Measurements from ENCODE around the gene TTLL10.

The TTLL10 gene

GRCh38 chr1:1206376-1206965 lies 32.8 kb downstream of the TTLL10 start, which contains the start of gene TNFRSF18:
TNFRSF18 (minus strand) TSS chr1:1206592; CDS start chr1:1206571, 21 bp downstream.
- DNase-seq (ENCODE audit: low spot score), result no peak

- no peak for DNase-seq (ENCODE audit: low spot score)
Observed at GRCh38 chr1:1206966-1207531, 33.4 kb downstream of the TTLL10 start.

- no peak for DNase-seq (ENCODE audit: low spot score)
Observed at GRCh38 chr1:1207571-1207892, 33.9 kb downstream of the TTLL10 start.

DNA sequence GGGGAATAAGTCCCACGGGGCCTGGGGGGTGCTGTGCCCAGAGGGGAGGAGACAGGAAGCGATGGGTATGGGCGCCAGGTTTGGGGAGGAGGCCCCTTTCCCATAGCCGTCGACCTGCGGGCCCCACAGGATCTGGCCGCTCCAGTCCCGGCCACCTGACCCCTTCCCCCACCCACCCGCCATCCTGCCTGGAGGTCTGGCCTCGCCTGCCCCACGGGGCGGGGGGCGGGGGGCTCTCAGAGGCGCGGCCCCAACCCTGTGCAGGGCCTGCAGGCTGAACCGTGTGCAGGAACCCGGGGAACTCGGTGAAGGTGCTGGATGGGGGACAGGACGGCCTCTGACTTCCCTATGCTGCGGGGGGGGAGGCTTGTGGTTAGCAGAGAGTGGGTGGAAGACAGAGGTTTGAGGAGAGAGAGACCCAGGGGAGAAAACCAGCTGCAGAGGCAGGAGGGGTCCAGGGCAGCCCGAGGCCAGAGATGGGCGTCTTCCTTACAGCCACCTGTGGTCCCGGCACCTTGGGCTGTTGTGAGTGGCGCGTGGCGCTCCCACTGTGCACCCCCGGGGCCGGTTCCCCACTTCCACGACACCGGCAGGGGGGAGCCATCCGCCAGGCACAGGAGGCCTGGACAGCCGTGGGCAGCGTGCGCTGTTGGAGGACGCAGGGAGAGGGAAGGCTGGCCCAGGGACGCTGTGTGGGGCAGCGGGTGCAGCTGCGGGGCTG lies 35.2 kb downstream of the TTLL10 start:
- no peak for DNase-seq (ENCODE audit: low spot score)

GRCh38 chr1:1210726-1211540 lies 37.3 kb downstream of the TTLL10 start:
- DNase-seq (ENCODE audit: low spot score), result no peak

DNA sequence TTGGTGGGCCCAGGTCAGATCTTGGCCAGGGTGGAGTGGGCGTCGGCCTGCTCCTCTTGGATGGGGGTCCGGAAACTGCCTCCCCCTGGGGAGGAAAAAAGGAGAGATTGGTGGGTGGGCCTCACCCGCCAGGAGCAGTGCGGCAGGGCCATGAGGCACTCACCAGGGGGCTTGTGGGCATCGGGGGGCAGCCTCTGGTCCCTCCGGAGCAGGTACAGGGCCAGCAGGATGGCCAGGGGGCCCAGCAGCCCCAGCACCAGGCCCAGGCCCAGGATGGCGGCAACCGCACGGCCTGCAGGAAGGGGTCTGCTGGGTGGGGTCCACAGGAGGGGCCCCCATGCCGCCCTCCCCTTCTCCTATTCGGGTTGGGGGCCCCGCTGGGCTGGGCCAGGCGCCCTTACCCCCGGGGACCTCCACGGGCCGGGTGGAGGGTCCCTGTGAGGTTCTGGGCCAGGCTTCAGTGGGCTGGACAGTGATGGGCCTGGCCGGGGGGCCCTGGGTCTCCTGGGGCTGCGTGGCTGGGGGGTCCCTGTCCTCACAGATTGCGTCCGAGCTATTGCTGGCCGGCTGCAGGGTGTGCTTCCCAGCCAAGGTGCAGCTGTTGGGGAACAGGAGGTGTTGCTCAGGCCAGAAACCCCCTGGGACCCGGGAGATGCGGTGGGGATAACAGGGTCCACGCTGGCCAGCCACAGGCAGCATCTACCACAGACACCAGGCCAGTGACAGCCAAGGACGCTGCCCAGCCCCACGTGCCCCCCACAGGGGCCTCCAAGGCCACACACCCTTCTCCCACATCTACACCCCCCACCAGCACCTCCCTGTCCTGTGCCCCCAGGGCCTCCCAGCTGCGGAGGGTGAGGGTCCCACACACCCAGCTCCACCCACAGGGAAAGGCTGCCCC lies 38.1 kb downstream of the TTLL10 start:
- DNase-seq (ENCODE audit: low spot score), result no peak

DNA sequence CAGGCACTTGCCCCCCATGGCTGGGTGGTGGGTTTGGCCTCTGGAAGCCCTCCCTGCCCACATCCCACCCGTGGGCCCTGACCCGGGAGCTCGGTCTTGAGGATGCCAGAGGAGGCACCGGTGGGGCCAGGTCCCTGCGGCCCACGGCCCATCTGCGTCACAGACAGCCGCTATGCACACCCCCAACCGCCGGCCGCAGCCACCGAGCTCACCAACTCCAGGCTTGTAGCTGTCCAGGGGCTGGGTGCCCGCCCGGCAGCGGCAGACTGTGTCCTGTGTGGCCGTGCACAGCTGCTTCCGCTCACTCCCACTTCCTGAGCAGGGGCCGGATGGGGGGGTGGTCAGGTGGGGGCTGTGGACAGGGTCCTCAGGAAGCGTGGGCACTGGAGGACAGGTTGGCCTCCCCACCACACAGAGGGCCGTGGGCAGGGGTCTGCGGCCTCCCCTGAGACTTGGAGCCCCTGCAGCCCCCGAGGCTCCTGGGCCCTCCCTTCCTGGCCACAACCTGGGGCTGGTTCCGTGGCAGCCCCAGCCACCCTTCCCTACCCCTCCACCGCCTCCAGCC lies 39.2 kb downstream of the TTLL10 start:
- no peak for DNase-seq (ENCODE audit: low spot score)

- no peak for DNase-seq (ENCODE audit: low spot score)
Observed at GRCh38 chr1:1213345-1214265, 39.9 kb downstream of the TTLL10 start, which contains the start of gene TNFRSF4. TNFRSF4 (minus strand) TSS chr1:1214153; CDS start chr1:1214127, 26 bp downstream.

DNA sequence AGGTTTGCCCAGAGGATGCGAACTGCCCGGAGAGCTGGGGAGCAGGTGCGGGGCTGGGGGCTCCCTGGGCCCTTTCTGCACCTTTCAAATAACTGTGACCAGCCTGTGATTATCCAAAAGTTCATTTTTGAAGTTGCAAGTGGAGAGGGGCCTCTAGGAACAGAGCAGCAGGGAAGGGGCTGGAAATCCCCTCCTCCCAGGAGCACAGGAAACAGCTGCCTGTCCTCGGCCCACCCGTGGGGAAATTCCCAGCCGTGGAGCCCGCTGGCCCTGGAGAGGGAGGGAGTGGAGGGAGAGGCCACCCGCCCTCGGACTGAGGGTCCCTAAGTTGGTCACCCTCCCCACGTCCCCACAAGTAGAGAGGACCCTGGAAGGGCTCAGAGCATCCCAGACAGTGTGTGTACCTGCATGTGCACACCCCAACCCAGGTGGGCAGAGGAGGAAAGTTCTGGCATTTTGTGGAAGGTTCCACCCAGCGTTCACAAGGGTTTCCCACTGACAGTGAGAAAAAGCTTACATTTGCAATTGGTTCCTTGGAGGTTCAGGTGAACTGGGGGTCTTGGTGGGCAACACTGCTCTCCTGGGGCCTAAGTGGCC lies 41.5 kb downstream of the TTLL10 start:
- no peak for DNase-seq (ENCODE audit: low spot score)

DNA sequence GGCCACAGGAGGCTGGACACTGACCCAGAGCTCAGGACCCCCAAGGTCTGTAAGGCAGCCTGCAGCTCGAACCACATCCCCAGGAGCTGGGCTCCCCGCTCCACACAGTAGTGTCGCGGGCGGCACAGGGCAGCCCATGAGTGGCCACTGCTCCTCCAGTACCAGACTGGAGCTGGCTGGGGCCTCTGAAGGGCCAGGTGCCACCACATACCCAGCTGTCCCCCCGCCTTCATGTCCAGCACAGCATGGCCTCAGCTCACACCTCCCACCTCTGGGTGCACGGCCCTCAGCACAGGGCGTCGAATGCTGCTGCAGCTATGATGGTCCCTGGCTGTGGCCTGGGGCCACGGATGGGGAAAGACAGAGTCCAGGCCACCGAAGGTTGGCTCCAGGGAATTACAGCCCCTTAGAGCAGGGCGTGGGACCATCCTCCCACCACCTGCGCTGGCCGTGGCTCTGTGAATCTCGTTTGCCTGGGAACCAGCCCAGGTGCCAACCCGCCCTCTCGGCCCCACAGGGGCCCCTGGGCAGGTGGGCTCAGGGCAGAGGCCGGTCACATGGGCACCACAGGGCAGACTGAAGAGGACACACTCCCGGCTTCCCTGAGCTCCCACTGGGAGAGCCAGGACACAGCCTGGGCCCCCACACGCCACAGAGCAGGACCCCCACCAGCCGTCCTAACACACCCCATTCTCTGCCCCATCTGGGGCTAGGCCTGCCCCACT lies 42.4 kb downstream of the TTLL10 start:
- no peak for DNase-seq (ENCODE audit: low spot score)

DNA sequence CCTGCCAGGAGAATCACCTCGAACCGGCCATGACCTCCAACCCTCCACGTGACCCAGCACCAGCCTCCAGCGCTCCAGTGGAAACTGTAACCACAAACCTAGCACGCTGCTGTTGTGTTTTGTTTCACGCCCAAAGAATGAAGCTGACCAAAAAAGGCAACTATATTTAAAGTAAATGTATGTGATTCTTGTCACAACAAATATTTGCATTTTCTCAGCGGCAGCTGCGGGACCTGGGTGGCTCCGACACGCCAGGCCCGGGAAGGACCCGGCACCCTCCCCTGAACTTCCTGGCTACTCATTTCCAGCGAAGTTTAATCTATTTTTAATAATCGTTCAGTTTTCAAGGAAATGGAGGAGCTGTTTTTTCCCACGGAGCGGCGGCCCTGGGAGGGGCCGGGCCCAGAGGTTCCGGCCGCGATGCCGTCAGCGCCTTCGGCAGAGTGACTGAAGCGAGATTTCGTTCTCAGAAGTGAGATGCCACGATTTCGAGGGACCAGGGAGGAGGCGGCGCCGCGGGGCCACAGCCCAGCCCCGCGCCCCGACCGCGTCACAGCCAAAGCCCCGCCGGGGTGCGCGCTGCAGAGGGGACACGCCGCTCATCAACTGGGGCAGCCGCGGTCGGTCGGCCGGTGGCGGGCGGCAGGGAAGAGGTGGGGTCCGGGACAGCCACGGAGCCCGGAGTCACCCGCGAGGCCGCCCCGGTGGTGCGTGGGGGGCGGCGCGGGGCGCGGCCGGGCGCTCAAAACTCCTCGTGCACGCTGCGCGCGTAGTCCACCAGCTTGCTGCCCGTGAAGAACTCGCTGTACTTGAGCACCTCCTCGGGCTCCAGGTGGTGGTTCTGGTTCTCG lies 43.3 kb downstream of the TTLL10 start:
- DNase-seq (ENCODE audit: low spot score), result no peak

- no peak for DNase-seq (ENCODE audit: low spot score)
Observed at GRCh38 chr1:1217621-1218523, 44.2 kb downstream of the TTLL10 start.

DNA sequence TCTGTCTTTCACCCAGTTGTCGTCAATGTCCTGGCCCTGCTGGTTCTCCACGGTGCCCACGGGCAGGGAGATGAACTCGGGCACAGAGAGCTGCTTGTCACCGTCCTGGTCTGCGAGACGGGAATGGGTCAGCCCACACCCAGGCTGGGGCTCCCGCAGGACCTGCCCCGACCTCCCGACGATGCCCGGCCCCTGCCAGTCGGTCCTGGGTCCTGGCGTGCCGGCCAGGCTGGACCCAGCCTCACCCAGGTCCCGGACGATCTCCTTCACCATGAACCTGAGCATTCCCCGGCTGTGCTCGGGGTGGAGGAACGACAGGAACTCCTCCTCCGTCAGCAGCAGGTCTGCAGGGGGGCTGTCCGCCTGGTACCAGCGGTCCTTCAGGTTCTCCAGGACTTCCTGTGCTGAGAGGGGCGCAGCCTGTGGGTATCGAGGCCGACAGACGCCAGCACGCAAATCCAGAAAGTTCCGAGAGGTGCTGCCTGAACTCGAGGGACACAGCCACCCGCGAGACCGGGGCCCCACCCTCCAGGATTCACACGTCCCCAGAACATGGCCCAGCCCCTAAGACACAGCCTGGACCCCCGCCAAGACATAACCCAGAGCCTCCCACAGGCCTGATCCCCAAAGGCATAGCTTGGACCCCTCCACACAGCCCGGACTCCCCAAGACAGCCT lies 45.0 kb downstream of the TTLL10 start:
- DNase-seq (ENCODE audit: low spot score), result no peak

DNA sequence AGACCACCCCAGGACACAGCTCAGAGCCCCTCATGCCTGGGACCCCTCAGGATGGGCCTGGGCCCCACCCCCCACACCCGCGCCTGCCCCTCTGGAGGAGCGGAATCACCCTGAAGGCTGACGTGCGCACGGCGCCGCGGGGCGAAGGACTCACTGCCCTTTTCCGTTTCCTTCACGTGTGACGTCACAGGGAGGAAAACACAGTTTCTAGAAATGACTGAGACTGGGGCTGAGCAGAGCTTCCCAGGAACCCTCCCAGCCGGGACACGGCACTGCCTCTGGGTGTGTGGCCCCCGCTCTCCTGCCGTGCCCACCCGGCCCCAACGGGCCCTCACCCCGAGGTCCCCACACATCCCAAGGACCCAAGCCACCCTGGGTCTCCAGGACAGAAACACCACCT lies 45.7 kb downstream of the TTLL10 start:
- no peak for DNase-seq (ENCODE audit: low spot score)

DNA sequence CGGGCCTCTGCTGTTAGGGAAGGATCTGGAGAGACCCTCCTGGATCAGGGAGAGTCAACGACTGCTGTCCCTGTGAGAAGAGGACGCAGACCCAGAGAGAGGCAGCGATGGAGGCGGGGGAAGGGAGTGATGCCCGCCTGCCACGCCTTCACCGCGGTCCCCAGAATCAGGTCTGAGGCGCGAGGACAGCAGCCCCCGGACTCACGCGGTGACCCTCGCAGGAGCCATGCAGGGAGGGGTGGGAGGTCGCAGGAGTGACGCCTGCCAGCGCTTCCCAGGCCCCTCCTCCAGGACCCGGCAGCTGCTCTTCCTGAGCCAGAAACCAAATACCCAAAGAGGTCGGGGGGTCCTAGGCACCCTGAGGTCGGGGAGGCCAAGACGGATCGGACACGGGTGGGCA lies 46.5 kb downstream of the TTLL10 start:
- DNase-seq (ENCODE audit: low spot score), result no peak

DNA sequence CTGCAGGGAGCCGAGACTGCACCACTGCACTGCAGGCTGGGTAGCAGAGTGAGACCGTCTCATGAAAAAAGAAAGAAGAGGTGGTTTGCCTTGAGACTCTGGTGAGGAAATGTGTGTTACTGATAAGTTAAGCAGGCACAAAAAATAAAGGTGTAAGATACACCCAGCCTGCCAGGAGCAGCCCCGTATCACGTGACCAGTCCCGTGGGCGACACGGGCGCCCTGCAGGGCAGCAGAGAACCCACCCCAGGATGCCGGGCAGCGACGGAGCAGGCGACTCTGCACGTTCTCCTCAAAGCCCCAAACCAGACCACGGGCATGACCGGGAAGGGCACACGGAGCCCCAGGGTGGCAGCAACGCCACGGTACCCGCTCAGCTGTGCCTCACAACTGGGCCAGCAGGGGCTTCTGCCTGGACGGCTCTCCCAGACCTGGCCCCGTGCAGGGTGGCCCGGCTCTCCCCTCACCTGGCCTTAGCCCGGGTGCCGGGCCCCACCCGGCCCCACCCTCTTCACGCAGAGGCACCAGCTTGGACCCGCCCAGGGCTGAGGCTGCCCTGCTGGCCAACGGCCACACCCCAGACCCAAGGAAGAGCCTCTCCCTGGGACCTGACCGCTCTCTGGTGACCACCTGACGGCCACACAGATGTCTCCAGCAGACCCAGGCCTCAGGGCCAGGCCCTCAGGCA lies 48.4 kb downstream of the TTLL10 start:
- DNase-seq (ENCODE audit: low spot score), result no peak
